Measurements from ENCODE around the gene VSTM2B.
"Not testable (repeated sequence)": the region's sequence is repeated elsewhere in the genome, so short reads cannot be mapped to it uniquely, and the experiment has no call there.

Gene VSTM2B

DNA sequence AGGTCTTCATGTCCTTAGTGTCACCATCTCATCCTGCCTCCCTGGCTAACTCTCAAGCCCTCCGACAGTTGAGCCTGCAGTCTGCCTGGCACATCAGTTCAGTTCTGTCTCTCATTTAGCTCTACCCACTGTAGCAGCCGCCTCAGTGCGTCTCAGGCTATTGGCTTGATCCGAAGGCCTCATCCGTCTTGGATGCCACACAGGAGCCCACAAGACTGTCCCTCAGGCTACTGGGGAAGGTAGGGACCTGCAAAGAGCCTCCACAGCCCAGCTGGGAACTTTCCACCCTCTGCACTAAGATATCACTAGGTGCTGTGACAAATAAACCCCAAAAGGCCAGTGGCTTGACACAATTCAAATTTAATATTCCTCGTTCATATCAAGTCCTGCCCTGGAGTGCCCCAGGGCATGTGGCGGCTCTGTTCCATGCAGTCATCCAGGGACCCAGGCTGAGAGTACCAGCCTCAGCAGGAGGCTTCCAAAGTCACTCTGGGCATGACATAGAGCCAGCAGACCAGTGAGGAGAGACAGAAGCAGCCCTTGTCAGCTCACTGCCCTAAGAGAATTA, 5.7 kb downstream of the VSTM2B start:
- no peak for DNase-seq (ENCODE audit: low spot score)

DNA sequence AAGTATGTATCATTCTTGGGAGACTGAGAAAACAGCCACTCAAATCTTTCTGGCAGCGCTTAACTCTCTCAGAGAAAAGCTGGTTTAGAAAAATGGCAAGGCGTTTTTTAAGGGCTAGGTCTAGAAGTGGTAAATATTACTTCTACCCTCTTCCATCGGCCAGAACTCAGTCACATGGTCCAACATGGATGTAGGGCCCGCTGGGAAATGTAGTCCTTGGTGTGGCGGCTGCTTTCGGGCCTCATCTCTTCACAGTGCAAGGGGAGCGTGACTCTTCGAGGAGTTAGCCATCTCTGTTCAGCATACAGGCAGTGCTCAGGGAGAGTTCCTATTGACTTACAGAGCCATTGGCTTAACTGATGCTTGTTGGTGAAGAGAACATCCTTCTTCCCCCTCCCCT, 6.3 kb downstream of the VSTM2B start:
- no peak for DNase-seq (ENCODE audit: low spot score)

DNA sequence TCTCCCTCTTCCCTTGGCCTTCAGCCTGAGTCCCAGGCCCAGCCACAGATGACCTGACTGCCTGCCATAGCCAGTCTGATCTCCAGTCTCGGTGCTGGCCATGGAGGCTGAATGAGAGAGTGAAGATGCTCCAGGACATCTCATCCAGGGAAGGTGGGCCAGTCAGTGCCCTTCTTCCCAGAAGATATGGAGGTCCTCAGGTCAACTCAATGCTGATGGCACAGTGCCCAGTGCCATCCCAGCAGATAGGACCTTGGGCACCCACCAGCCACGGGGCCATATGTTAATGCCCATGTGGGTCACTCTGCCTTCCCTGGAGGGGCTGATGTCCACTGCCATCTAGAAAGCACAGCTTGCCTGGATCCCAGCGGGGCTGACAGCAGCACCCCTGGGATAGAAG, 7.2 kb downstream of the VSTM2B start:
- no peak for DNase-seq (ENCODE audit: low spot score)

DNA sequence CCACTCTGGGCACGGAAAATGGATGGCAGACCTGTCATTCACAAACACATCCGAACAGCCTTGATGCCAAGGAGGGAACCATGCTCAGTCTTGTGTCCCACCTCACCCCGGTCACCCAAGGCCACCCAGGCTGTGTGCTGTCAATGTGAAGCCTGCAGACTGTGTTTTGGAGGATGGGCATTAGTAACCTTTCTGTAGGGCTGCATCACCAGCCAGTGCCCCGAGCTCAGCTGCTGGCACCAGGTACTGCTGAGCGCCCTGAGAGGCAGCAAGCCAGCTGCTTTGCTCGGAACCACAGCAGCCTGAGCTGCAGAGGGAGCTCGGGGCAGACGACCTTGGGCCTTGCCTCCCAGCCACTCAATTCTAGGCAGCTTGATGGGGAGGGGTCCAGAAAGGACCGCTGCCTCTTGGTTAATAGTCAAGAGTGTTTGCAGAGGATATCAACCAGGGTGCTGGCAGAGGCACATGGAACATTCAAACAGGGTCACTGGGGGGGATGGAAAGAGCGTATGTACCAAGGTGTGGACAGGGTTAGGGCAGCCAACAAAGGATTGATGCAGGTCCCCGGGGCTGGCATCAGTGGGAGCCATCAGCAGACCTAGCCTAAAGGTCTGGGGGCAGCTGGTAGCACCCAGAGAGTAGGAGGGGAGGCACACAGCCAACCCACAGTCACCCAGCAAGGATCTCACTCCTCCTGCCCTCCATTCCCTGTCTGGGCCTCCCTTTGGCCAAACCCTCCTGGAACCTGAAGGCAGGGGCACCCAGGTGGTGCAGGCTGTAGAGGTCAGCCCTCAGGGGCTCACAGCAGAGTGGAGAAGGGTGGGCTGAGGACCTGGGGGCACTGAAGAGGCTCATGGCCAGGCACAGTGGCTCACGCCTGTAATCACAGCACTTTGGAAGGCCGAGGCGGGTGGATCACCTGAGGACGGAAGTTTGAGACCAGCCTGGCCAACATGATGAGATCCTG, 8.1 kb downstream of the VSTM2B start:
- DNase-seq (ENCODE audit: low spot score): no peak

DNA sequence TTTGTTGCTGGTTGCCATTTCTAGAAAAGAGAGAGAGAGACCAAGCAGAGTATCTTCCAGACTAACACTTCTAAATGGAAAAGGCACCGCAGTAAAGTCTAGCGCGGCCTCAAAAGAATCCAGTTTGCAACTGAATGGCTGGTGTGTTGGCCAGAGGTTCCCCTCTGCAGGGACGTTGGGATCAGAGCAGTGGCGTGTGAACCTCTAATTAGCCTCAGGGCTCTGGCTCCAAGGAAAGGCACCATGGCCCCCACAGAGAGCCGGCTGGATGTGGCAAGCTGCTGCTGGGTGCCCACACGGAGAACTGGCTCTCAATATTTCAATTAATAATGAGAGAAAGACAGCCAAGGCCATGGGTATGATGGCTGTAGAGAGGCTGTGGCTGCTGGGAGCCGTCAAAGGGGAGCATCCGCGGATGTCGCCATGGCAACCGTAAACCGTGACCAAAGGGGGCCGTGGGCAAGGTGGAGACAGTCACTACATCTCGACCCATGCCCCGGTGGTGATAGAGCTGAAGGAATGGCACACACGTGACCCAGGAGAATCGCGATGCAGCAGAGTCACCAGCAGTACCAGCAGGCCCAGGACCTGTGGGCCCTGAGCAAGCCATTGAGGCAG, 9.5 kb downstream of the VSTM2B start:
- DNase-seq (ENCODE audit: low spot score): no peak

DNA sequence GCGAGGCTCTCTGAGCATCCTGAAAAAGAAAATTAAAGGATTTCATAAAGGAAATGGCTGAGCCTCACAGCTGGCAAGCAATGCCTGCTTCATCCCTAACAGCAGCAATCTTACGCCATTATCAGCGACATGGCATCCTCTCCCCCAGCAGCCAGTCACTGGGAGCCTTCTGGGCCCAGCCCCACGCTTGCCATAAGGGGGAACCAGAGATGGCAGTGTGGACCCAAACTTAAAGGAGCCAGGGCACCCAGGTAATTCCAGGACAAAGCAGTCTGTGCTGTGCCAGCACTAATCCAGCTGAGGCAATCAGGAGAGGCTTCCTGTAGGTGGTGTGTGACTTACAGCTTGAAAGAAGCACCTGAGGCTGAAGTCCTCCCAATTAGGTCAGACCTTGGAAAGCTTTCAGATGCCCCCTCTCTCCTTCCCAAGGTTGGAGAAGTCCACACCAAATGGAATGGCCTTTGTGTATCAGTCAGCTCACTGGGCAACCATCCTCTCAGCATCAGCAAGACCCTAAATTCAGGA, 10.3 kb downstream of the VSTM2B start:
- DNase-seq (ENCODE audit: low spot score): no peak

DNA sequence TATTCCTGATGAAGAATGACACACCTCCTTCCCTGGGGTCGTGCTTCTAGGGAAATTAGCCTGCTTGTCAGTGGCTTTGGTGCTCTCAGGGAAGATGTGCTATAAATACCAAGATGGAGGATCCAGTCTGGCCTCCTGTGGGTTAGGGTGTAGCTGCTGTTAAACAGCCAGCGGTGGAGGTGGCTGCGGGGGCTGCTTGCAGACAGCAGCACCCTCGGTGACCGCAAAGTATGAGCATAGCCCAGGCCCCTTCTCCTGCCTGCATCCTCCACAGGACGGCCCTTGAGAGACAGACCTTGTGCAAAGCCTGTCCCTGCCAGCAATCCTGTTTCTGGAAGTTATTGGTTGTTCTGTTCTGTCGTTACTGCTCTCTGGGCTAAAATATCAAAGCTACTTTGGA, 11.4 kb downstream of the VSTM2B start:
- no peak for DNase-seq (ENCODE audit: low spot score)

DNA sequence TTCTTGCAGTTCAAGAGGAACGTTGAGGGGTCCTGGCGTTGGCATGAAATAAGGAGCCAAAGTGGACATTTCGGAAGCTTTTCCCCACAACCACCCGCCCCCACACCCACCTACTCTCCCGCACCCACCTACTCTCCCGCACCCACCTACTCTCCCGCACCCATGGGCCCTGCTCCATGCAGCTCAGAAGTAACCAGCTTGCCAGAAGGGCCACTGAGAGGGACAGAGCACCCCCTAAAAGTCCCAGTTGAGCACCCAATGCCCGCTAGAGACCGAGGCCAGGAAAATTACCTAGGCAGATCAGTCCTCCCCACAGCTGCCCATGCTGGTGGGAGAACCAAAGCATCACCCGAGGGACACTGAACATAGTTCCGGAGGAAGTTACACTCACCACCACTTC, 11.8 kb downstream of the VSTM2B start:
- no peak for DNase-seq (ENCODE audit: low spot score)

DNA sequence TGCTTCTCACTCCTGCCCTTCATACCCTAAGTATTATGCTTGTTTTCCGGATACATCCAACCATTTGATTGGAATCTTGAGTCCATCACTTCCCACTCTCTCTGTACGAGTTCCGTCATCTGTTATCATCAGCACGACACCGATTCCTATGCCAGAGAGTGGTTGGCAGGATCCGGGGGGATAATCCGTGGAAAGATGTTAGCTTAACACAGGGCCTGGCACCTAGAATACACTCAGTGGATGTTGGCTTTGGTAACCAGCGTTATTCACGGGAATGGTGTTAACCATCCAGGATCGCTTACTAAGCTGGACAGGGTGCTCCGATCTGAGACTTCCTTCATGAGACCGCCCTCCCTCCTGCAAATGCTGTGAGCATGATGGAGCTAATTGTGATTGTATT, 12.4 kb downstream of the VSTM2B start:
- DNase-seq (ENCODE audit: low spot score): no peak

DNA sequence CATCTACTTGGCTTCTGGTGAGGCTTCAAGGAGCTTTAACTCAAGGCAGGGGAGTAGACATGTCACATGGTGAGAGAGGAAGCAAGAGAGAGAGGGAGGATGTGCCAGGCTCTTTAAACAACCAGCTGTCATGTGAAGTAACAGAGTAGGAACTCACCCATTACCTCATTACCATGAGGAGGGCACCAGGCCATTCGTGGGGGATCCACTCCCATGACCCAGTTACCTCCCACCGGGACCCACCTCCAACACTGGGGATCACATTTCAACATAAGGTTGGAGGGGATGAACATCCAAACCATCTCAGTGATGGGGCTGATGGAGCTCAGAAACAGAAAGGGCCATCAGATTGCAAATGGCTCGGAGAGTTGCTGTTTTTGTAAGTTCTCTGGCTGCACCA, 12.9 kb downstream of the VSTM2B start:
- no peak for DNase-seq (ENCODE audit: low spot score)

DNA sequence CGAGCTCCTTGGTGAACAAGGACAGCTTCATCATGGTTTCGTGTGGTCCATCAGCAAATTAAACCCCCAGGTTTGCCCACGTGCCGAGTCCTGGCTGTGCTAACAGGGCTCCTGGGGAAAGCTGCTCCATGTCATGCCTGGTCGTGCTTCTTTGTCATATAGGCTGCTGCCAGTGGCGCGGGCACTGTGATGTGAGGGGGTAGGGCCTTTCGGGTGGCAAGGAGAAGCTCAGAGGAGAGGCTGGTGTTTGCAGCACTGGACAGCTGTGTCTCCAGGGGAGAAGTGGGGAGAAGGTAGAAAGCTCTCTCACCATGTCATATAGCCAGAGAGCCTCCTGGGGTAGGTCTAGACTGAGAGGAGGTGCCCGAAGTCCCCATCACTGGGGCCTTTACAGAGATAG, 13.3 kb downstream of the VSTM2B start:
- no peak for DNase-seq (ENCODE audit: low spot score)

DNA sequence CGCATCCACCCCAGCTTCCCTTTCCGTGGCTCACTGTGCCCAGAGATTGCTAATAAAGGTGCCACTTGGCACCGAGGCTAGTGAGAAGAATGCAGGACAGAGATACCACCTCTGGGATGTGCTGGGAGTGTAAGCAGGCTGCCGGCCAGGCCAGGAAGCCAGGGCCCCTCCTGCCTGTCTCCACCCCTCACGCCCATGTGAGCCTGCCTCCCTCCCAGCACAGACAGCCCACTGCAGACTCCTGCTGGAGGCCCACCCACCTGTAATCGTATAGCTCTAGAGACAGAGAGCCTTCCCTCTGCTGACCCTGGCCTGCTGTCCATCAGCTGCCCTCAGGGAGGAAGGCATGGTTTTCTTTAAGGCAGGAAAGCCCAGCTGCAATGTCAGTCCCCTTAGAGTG, 13.9 kb downstream of the VSTM2B start:
- no peak for DNase-seq (ENCODE audit: low spot score)

DNA sequence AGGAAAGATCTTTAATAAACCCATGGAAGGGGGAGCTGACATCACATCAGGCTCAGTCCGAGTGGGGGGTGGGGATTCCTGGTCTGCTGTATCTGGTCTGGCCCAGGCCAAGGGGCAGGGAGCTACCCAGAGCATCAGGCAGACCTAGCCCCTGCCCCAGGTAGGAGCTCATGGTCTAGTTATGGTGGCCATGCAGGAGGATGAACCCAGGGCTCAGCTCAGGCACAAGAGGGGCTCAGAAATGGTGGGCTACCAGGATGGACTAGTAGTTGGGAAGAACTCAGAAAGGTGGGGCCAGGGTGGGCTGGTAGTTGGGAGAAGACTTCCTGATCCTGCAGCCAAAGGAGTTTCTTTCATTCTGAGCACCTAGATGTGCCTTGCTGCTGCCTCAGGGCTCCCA, 14.3 kb downstream of the VSTM2B start:
- DNase-seq (ENCODE audit: low spot score): no peak

DNA sequence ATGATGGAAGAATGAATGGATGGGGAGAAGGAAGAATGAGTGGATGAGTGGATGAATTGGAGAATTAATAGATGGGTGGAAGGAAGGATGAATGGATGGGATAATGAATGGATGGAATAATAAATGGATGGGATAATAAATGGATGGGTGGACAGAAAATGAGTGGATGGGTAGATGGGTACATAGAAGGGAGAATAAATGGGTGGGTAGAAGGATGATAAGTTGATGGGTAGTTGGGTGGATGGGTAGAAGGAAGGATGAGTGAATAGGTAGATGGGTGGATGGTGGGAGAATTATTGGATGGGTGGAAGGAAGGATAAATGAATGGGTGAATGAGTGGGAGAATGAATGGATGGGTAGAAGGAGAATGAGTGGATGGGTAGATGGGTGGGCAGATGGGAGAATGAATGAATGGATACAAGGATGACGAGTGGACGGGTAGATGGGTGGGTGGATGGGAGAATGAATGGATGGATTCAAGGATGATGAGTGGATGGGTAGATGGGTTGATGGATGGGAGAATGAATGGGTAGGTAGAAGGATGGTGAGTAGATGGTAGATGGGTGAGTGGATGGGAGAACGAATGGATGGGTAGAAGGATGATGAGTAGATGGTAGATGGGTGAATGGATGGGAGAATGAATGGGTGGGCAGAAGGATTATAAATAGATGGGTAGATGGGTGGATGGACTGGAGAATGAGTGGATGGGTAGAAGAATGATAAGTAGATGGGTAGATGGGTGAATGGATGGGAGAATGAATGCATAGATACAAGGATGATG, 15.9 kb downstream of the VSTM2B start:
- no peak for DNase-seq (ENCODE audit: low spot score)

DNA sequence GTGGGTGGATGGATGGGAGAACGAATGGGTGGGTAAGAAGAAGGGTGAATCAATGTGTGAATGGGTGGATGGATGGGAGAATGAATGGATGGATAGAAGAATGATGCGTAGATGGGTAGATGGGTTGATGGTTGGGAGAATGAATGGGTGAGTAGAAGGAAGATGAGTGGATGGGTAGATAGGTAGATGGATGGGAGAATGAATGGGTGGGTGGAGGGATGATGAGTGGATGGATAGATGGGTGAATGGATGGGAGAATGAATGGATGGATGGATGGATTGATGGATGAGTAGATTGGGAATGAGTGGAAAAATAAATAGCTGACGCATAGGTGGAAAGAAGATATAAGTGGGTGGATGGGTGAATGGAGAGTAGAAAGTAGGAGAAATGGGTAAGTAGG, 16.5 kb downstream of the VSTM2B start:
- no peak for DNase-seq (ENCODE audit: low spot score)

DNA sequence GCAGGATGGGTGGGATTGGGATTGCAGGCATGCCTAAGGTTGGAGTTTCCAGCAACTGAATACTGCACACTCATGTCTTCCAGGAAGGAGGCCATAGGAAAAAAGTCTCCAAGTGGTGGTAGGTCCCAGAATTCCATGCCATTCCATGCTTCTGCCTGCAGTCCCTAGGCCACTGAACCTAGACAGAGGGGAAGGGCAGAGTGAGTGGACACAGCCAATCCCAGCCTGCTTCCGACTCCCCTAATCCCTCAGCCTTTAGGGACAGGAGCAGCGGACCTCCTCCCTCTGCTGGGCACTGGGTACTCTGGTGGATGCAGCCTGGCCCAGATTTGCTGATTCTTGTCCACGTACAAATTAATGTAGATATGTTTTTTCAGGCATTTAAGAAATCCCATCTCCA, 17.0 kb downstream of the VSTM2B start:
- no peak for DNase-seq (ENCODE audit: low spot score)

DNA sequence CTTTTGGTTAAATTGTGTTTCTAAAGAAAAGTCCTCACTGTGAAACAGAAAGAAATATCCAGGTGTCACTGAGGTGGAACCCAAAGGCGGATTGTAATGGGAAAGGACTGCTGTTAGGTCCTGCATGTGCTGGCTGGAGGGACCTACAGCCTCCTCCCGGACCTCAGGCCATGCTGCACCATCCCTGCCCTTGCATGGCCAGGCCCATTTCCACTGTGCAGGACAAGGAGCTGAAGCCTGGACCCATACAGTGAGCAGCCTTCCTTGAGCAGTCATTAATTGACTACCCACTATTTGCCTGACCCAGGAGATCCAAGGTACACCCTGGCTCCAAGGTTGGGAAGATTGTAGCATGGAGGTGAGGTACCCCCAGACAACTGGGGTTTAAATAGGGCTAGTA, 17.6 kb downstream of the VSTM2B start:
- DNase-seq (ENCODE audit: low spot score): no peak

DNA sequence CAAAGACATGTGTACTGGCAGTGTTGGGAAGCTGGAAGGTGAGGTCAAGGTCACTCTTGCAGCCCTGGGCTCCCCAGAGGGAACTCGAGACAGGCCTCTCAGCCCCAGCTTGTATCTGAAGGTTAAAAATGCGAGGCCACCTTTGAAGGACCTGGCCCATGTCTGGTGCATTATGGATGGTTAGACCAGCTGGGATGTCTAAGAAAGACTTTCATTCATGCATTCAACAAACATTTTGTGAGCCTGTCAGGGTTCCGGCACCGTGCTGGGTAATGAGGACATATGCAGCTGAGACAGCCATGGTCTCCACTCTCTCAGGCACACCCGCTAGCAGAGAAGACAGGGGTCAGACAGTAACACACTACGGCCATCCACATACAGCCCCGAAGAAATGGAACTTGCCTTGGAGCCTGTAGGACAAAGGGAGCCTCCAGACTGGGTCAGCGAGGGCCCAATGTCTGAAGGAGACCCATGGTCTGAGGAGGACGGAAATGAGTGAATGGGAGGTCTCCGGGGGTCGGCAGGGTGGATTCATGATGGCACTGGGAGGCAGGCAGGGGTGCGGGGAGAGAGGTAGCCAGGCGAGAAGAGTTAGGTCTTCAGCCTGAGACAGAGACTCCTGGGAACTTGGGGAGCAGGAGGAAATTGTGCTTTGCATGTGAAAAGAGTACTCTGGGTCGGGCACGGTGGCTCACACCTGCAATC, 19.0 kb downstream of the VSTM2B start:
- no peak for DNase-seq (ENCODE audit: low spot score)

DNA sequence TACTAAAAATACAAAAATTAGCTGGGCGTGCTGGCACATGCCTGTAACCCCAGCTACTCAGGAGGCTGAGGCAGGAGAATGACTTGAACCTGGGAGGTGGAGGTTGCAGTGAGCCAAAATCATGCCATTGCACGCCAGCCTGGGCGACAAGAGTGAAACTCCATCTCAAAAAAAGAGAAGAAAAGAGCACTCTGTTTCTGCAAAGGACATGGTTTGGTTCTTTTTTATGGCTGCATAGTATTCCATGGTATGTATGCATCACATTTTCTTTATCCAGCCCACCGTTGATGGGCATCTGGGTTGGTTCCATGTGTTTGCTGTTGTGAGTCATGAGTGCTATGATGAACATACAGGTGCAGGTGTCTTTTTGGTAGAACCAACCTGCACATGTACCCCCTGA, 19.7 kb downstream of the VSTM2B start:
- not testable (repeated sequence) for DNase-seq (ENCODE audit: low spot score)

DNA sequence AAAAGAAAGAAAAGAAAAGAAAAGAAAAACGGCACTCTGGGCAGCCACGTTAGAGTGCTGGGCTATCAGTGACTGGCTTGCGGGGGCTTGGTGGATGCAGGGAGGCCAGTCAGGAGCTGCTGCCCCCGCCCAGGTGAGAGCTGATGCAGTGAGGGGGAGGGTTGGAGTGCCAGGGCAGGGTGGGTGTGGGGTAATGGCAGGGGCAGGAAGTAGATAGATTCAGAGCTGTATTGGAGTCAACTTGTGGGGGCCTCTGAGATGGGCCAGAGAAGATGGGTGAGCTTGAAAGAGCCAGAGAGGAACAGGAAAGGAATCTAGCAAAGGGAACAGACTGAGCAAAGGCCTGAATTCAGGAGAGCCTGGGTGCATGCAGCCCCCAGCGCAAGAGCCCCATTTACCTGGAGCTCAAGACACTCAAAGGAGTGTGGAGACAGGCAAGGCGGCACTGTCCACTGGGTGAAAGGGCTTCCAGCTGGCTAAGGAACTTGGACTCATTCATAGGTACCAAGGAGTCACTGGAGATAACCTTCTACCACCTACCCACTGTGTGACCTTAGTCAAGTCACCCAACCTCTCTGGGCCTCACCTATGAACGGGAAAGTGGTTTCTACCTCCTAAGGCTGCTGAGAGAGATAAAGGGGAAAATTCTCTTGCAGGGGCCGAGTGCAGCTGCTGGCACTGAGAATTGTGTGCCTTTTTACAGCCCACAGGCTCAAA, 20.2 kb downstream of the VSTM2B start:
- DNase-seq (ENCODE audit: low spot score): no peak

DNA sequence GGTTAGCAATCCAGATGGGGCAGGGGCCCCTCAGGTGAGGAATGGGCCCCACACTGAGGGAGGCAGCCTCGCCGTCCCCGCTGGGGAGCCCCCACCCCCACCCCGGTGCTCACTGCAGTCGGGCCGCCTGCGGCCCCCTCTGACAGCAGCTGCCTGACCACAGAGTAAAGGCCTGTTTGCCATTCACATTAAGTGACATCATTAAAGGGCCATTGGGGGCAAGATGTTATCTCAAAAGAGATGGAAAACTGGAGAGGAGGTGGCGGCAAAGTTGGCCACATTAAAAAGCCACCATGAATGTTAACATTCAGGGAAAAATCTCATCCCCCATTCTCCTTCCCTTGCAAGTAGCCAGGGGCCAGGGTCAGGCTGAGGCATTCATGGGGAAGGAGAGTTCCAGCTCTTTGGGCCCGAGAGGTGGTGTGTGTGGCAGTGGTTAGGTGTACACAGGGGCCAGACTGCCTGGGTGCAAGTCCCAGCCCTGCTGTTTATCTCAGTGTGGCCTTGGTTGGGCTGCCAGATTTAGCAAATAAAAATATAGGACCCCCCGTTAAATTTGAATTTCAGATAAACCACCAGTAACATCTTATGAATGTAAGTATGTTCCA, 20.9 kb downstream of the VSTM2B start:
- no peak for DNase-seq (ENCODE audit: low spot score)
